Superior temporal gyrus (tissue), 1 donor: Measurements from ENCODE around the gene UBE2S.
"Not testable (repeated sequence)": the region's sequence is repeated elsewhere in the genome, so short reads cannot be mapped to it uniquely, and the experiment has no call there.

Experiments
- DNase-seq: peaks from one replicate; pipeline ENCODE4 v3.0.0-alpha.2; 2016; ENCODE audit errors: extremely low spot score

UBE2S gene

GRCh38 chr19:55407550-55407799 is at the start of gene UBE2S:
Gene UBE2S (minus strand): TSS chr19:55407788. CDS start chr19:55407589, 199 bp downstream.
- DNase-seq, result not testable (repeated sequence)

DNA sequence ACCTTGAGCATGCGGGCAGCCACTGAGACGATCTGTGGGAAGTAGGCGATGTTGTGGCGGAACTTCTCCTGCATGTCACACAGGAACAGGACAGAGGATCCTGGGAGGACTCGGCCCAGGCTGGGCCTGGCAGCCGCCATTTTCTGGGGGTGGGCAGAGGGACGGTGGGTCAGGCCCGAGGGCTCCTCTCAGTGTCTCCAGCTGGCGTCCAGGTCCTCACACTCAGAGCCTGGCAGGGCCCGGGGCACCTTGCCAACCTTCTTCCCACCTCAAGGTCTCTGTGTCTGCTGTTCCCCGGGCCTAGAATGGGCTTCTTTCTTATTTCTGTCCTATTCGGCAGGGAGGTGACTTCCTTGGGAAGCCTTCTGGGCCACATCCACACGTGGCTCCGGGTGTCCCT is 48.8 kb upstream of the UBE2S start:
- DNase-seq, result no peak

- DNase-seq, result no peak
Measured at GRCh38 chr19:55455576-55456235, 48.1 kb upstream of the UBE2S start.

DNA sequence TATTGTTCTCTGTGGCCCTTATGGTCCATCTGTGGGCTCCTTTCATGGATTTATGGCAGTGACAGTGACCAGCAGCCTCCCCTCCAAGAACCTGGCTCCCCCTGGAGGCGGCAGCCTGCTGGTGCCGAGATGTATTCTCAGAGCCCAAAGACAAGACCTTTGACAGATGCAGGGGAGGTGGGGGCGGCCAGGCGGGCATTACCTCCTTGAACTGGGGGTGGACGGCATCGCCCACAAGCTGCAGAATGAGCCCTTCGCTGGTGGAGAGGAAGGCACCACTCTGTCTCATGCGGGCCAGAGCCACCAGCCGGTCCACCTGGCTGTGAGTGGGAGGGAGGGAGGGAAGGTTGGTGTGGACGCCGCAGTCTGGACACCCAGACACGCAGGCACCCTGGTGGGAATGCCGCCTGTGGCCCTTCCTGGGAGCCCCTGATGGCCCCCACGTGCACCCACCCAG is 47.2 kb upstream of the UBE2S start:
- peak; percentile 78 for DNase-seq

DNA sequence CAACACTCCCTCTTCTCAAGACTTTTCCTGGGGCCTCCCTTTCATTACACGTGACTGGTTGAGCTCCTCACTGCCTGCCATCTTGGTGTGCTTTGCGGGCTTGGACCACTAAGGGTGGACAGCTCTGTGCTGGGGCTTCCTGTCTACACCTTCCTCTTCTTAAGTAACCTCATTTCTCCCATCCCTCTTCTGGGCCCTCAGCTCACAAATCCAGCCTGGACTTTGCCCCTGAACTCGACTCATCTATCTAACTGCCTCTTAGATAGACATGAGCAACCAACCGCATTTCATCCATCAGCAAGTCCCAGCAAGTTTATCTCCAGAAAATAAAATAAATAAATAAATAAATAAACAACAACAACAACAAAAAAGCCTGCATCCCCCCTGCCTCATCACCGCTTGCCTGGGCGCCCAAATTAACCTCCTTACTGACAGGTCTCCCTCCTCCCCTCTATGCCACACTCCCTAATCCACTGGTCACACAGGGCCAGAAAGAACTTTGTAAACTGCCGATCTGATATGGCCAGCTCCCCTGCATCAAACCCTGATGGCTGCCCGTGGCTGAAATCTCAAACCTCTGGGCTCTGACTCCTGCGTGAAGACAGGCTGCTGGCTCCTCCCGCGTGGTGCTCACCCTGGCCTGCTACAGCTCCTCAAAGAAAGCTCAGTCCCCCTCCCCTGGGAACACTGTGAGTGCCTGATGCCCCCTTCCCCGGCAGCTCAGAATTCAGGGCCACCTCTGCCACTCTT is 46.1 kb upstream of the UBE2S start:
- DNase-seq, result peak; percentile 15

DNA sequence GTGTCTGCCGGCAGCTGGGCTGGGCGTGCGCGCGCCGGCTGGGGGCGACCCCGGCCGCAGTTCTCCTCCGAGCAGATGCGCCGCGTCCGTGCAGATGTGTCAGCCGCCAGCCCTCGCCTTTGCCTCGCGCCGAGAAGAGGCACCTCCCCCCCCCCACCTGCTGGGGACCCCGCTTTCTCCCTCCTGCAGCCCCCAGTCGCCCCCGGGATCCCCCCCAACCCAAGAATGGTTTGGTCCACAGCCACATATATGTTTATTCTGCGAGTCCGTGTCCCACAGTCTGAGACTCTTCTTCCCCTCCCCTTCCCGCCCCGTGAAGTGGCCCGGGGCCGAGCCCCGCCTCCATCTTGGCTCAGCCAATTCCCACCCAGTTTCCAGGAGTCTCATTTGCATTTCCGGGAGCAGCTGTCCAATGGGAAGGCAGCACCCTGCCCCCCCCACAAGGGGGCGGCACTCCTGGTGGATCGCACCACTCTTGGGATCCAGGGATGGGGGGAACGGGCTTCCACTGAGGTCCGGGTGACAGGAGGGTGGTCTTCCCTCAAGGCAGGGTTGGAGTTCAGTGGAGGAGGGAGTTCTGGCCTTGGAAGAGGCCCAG is 45.3 kb upstream of the UBE2S start:
- DNase-seq, result peak; percentile 97

DNA sequence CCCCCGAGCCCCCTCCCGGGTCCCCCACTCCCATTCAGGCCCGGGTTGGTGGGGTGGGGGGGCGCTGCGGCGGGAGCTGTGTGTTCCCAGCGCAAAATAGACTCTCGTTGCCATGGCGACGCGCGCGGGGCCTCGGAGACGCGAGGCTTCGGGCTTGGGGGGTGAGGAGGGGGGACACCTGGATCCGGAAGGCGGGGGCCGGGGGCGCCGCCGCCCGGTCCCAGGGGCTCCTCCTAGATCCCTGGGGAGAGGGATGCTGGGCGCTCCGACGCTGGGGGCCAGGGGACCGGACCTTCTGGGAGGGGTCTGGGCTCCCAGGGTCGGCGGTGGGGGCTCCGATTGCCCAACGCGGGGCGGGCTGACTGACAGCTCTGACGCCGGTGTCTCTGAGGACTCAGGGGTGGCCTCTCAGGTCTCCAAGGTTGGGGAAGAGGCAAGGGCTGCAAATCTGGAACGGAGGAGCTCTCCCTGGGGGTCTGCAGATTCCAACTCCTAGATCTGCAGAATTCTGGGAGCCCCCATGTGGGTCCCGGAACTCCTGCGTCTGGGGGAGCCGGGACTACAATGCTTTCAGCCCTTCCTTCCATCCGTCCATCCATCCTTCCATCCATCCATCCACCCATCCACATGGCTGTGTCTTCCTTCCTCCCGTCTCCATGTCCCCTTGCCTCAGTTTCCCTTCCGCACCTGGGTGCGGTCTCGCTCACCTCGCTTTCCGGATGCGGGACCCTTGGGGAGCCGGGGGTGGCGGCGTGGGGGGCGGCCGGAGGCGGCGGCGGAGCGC is 44.6 kb upstream of the UBE2S start:
- DNase-seq, result peak; percentile 47

DNA sequence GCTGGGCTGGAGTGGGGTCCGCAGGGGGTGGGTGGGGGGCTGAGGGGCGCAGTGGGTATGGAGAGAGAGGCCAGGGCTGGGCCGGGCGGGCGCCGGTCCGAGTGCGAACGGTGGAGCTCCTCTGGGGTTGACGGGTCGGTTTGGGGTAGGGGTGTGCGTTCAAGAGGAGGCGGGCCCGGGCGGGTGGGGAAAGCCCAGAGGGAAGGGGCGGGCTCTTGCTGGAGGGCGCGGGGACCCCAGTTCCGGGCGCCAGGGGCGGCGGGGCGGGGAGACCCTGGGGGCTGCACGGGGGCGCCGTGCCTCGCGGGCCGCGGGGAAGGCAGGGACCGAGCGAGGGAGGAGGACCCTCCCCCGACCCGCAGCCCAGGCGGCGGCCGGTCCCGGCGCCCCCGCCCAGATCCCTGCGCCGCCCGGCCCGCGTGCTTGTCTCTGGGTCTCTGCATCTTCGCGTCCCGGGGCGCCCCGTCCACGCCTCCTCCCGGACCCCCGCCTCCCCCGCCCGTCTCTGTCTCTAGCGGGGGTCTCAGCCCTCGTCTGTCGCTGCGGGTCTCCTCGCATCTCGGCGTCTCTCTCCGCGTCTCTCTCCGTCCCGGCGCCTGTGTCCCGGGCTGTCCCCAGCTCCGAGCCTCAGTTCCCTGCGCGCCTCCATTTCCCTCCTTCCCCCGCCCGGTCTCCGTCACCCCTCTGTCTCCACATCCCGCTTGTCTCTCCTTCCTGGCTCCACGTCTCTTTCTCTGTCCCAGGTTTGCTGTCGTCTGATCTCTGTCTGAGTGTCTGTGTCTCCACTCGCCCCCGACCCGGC is 43.8 kb upstream of the UBE2S start:
- DNase-seq, result no peak

DNA sequence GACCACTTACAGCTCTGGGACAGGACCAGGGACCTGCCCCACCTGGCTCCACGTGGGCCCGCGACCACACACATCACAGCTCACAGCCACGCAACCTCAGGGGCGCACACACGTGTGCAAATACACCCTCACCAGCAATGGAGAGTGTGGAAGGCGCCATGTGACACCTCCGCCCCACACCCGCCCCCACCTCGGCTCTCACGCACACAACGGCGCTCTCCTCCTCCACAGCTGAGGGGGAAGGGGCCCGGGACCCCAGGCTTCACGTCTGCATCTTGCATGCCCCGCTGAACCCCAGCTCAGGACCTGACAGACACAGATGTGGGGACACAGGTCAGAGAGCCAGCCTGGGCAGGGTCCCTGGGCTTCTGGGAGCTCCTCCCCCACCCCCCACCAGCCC is 41.9 kb upstream of the UBE2S start:
- DNase-seq, result no peak

DNA sequence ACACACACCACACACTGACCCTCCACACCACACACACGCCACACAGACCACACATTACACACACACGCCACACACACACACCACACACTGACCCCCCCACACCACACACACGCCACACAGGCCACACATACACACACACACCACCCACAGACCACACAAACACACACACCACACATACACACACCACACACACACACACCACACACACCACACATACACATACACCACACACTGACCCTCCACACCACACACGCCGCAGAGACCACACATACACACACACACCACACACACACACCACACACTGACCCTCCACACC is 40.5 kb upstream of the UBE2S start:
- DNase-seq, result not testable (repeated sequence)

DNA sequence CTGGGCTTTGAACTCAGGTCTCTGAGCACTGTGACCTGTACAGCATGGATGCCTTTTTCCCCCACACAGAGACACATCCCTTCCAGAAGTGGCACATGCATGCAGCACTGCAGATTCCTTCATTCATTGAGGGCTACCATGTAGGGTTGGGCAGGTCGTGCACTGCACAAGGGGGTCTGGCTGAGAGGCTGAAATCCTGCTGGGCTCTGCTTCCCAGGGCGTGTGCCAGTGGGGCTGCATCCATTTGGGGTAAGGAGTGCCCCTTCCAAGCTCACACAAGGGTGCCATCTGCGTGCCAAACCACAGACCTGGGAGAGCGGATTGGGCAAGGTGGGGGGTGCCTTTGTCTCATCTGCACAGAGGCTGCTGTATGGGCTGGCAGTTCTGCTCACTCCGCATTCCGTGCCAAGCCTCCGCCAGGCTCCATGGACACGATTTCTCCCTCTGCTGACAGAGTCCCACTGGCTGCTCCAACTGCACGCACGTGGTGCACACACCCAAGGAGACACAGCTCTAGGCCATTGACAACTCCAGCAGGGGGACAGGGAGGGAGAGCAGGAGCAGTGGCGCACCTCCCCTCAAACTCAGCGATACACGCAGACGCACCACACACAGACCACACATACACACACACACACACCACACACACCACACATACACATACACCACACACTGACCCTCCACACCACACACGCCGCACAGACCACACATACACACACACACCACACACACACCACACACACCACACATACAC is 40.0 kb upstream of the UBE2S start:
- DNase-seq, result peak; percentile 86

DNA sequence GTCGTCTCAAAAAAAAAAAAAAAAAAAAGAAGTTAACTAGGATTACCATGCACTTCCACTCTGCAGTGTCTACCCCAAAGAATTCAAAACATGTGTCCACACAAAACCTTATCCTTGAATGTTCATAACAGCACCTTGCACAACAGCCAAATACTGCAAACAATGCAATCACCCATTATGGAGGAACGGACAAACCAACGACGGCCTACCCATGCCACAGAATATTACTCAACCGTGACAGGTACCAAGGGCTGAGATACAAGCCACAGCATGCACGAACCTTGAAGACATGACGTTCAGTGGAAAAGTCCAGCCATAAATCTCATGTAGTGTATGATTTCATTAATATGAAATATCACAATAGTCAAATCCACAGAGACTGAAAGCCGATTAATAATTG is 38.5 kb upstream of the UBE2S start:
- no peak for DNase-seq

DNA sequence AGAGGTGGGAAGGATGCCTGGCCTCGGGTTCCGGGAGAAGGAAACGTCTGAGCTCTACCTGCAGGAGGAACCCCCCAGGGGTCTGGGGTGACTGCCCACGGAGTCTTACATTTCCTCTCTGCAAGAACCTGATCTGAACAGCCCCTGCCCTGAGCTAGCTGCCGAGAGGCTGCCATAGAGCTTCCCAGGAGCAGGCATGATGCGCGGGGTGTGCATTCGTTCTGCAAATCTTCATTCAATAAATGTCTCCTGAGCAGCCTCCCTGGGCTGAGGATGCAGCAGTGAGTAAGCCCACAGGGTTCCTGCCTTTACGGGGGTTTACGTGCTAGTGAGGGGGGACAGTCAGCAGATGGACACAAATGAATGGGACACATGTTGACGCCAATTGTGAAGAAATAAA is 37.1 kb upstream of the UBE2S start:
- DNase-seq, result no peak

GRCh38 chr19:55443824-55444480 is 36.4 kb upstream of the UBE2S start:
- DNase-seq, result no peak

DNA sequence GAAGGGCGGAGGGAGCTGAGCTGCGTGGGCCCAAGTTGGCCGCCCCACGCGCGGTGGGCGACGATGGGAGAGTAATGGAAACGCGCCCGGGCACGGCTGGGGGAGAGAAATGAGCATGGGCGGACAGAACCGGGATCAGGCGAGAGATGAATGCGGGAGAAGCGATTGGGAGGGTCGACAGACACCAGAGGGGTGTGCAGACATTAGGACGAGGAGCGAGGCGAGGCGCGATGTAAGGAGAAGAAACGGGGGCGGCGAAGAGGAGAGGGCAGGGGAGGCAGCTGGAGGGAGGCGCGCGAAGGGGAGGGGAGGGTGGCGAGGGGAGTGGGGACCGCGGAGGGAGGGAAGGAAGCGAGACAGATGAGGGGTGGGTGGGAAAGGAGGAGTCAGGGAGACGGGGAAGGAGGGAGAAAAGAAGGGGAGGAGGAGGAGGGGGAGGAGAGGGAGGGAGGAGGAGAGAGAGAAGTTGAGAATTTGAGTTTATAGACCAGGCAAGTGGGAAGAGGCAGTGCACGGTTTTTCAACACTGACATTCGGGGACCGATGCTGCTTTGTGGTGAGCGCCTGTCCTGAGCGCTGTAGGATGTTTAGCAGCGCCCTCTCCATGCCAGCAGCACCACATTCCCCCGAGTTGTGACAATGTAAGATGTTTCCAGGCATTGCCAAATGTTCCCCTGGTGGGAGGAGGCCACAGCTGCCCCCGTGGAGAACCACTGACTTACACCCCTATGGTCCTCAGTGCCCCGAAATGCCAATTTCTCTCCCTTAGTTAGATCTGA is 35.6 kb upstream of the UBE2S start, which contains the start of gene SHISA7:
Gene SHISA7, minus strand, starts transcription at position 256 of the 779 bp plus-strand sequence. CDS start 437 bp downstream, outside the sequence.
- DNase-seq, result peak; percentile 76

DNA sequence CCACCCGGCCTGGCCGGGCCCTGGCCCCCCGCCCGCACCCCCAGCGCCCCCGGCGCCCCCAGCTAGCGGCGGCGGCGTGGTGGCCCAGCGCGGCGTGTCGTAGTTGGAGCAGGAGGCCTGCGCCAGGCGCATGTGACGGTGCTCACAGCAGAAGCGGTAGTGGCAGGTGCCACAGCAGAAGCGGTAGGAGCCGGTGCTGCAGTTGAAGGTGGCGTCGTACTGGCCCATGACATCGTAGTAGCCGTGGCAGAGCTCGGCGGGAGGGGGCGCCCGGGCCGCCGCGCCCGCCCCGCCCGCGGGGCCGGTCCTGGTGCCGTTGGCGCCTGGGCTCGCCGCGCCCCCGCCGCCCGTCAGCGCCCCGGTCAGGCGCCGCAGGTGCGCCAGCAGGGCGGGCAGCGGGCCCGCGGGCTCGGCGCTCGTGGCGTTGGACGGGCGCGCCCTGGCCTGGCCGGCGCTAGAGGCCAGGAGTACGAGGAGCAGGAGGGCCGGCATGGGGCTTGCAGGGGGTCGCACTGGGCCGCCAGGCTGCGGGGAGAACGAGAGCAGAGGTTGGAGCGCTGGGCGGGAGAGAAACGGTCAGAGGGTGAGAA is 34.9 kb upstream of the UBE2S start:
- DNase-seq, result no peak

DNA sequence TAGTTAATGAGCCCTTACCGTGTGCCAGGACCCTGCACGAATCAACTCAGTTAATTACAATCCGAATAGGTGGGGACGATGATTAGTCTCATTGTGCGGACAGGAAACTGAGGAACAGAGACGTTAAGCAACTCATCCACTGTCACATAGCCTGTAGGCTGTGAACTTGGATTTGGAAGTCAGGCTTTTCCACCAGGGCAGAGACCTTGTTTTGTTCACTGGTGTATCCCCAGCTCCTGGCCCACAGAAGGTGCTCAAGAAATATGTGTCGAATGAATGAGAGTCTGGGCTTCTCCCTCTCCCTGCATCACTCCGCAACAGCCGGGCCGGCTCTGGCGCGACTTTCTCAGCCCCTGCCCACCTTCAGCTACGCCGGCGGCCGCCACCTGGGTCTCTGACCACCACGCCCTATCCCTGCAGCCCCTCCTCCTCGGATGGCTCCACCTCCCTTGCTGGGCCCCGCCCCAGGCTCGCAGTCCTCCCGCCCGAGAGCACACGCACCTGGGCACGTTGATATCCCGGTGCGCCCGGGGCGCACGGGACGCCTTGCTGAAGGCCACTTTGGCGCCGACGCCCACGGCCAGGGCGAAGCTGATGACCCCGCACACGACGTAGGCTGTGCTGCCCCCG is 34.2 kb upstream of the UBE2S start:
- no peak for DNase-seq

DNA sequence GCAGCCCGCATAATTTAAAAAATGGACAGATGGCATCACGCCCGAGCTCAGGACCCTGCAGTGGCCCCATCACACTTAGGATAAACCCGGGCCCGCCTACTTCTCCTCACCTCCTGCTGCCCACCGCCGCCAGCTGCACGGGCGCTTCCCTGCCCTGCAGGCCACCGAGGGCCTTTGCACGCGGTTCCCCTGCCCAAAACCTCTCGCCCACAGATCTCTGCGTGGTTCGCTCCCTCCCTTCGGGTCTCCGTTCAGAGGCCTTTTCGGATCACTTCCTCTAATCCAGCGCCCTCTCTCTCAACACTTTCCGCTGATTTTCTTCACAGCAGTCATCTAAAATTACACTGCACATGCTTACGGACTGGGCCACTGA is 33.7 kb upstream of the UBE2S start:
- DNase-seq, result no peak
